ENCODE measurements around the gene G0S2.

The G0S2 gene

GRCh38 chr1:209721323-209721722 is 46.1 kb downstream of the G0S2 start:
- DNase-seq = no peak

GRCh38 chr1:209723265-209723664 is 48.1 kb downstream of the G0S2 start:
- no peak for DNase-seq

GRCh38 chr1:209723756-209724693 is 48.8 kb downstream of the G0S2 start:
- peak in 1 of 2 donors; percentile 10 for DNase-seq
